HG02852 (cell line): Measurements from ENCODE around the gene KRT37.

Experiments
- ATAC-seq: cut with Tn5 transposase; IDR thresholded peaks from one replicate; pipeline ENCODE4 v1.9.1; 2021; ENCODE audit warnings: mild to moderate bottlenecking, moderate library complexity; ENCODE audit not compliant: unreplicated experiment

KRT37 gene

DNA sequence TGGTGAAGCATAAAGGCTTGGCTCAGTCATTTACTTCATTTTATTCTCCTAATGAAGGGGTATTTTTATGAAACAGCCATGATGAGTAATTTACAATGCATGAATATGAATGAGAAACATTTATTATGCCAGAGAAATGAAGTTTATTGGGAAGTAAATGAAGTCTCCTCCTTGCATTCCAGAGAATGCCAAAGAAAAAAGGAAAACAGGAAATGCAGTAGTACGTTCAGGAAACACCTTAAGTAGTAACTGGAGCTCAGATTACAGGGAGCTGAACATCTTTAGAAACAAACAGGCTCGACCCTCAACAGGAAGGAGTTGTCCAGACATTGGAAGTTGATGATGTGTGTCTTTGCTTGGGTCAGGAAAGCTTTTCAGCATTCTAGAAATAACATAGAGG is 46.8 kb downstream of the KRT37 start:
- no peak for ATAC-seq
